ENCODE data around the gene CLDN7.

Gene CLDN7

GRCh38 chr17:7293816-7294613, 31.7 kb upstream of the CLDN7 start:
- no peak for TF ChIP-seq POLR2A (IDR thresholded peaks at IDR 0.05; ENCODE audit: low read length)
- no peak for TF ChIP-seq GATA1 (IDR thresholded peaks at IDR 0.05; ENCODE audit: low read depth, low read length)
- DNase-seq: peak; percentile 47 to 62

DNA sequence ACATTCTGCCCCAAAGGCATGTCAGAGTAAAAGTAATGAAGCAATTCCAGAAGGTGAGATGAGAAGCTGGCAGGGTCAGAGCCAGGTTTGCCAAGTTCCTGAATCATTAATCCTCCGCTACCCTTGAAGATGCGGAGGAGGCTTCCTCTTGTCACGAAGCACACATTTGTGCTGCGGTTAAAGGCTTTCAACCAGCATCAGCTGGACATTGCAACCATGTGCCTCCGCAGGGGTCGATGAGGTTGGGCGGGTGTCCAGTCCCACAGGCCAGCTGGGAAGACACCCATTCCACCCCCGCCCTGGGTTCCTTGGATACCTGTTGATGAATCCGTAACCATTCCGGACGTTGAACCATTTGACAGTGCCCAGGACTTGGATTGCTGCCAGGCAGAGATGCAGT, 30.9 kb upstream of the CLDN7 start:
- TF ChIP-seq GATA1 (IDR thresholded peaks at IDR 0.05; ENCODE audit: low read depth, low read length): no peak
- TF ChIP-seq POLR2A (IDR thresholded peaks at IDR 0.05; ENCODE audit: low read length): no peak
- DNase-seq: no peak

DNA sequence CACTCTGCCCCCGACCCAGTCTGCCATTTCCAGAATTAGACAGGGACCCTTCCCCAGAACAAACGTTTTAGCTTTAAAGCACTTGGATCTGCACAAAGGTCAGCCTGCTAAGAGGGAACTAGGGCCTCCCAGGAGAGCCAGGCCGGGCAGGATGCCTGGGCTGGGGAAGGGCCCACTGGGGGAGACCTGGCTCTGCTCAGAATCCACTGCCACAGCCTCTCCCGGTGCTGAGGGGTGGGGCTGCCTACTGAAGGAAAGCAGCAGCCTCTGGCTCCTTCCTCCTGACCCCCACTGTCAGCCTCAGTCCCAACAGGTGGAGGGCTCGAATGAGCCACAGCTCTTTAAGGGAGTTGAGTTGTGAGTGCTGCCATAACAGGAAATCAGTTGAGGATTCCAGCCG, 30.5 kb upstream of the CLDN7 start:
- TF ChIP-seq GATA1 (IDR thresholded peaks at IDR 0.05; ENCODE audit: low read depth, low read length): no peak
- TF ChIP-seq POLR2A (IDR thresholded peaks at IDR 0.05; ENCODE audit: low read length): peak; percentile 6
- DNase-seq: no peak

- no peak for TF ChIP-seq GATA1 (IDR thresholded peaks at IDR 0.05; ENCODE audit: low read depth, low read length)
- peak; percentile 23 for TF ChIP-seq POLR2A (IDR thresholded peaks at IDR 0.05; ENCODE audit: low read length)
- no peak for DNase-seq
Observed at GRCh38 chr17:7292194-7292593, 29.9 kb upstream of the CLDN7 start.

DNA sequence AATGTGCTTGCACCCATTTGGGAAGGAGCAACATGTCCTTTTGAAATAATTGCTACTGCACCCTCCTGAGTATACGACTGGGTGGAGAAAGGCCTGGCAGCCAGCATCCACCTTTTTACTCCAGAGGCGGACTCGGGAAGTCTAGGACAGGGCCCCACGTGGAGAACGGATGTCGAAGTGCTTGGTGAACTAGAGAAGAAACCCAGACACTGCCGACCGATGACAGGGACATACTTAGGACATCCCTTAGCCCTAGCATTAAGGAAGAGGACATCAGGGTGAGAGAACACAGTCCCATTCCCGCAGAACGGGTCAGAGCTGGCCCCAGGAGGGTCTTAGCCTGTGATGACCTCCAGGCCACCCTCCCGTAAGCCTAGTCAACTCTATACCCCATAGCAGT, 28.4 kb upstream of the CLDN7 start:
- DNase-seq: no peak

GRCh38 chr17:7290166-7290565, 27.9 kb upstream of the CLDN7 start:
- TF ChIP-seq GATA1 (IDR thresholded peaks at IDR 0.05; ENCODE audit: low read depth, low read length) (no peak), POLR2A (IDR thresholded peaks at IDR 0.05; ENCODE audit: low read length) (peak; percentile 10)
- DNase-seq: no peak

More for the DNA sequence above, 28.4 kb upstream of the CLDN7 start:
- no peak for TF ChIP-seq POLR2A (IDR thresholded peaks at IDR 0.05; ENCODE audit: low read length)
- no peak for TF ChIP-seq GATA1 (IDR thresholded peaks at IDR 0.05; ENCODE audit: low read depth, low read length)

GRCh38 chr17:7289256-7290032, 27.2 kb upstream of the CLDN7 start:
- TF ChIP-seq POLR2A (IDR thresholded peaks at IDR 0.05; ENCODE audit: low read length) (peak; percentile 23), GATA1 (IDR thresholded peaks at IDR 0.05; ENCODE audit: low read depth, low read length) (no peak)
- DNase-seq: no peak

- no peak for DNase-seq
- TF ChIP-seq POLR2A (IDR thresholded peaks at IDR 0.05; ENCODE audit: low read length): no peak
- no peak for TF ChIP-seq GATA1 (IDR thresholded peaks at IDR 0.05; ENCODE audit: low read depth, low read length)
Observed at GRCh38 chr17:7285679-7286078, 23.4 kb upstream of the CLDN7 start.

GRCh38 chr17:7284911-7285310, 22.6 kb upstream of the CLDN7 start:
- DNase-seq: no peak
- no peak for TF ChIP-seq POLR2A (IDR thresholded peaks at IDR 0.05; ENCODE audit: low read length)
- no peak for TF ChIP-seq GATA1 (IDR thresholded peaks at IDR 0.05; ENCODE audit: low read depth, low read length)

DNA sequence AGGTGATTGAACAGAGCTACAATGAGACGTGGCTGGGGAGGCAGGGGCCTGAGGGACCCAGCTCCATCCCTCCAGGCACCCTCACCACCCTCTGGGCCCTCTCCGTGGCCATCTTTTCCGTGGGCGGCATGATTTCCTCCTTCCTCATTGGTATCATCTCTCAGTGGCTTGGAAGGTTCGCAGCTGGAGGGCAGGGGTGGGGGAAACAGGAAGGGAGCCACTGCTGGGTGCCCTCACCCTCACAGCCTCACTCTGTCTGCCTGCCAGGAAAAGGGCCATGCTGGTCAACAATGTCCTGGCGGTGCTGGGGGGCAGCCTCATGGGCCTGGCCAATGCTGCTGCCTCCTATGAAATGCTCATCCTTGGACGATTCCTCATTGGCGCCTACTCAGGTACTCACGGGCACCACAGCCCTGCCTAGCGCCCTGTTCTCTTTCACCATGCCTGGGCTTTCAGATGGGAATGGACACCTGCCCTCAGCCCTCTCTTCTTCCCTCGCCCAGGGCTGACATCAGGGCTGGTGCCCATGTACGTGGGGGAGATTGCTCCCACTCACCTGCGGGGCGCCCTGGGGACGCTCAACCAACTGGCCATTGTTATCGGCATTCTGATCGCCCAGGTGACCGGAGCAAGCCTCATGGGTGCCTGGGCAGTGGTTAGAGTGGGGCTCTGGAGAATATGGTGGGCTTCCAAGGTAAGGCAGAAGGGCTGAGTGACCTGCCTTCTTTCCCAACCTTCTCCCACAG, 21.4 kb upstream of the CLDN7 start:
- no peak for DNase-seq
- no peak for TF ChIP-seq POLR2A (IDR thresholded peaks at IDR 0.05; ENCODE audit: low read length)
- no peak for TF ChIP-seq GATA1 (IDR thresholded peaks at IDR 0.05; ENCODE audit: low read depth, low read length)

GRCh38 chr17:7282752-7283321, 20.6 kb upstream of the CLDN7 start:
- DNase-seq: peak; percentile 93 to 94
- TF ChIP-seq POLR2A (IDR thresholded peaks at IDR 0.05; ENCODE audit: low read length) (peak; percentile 68), GATA1 (IDR thresholded peaks at IDR 0.05; ENCODE audit: low read depth, low read length) (no peak)

- DNase-seq: peak; percentile 74 to 81
- TF ChIP-seq POLR2A (IDR thresholded peaks at IDR 0.05; ENCODE audit: low read length) (no peak), GATA1 (IDR thresholded peaks at IDR 0.05; ENCODE audit: low read depth, low read length) (no peak)
Observed at GRCh38 chr17:7281953-7282751, 19.9 kb upstream of the CLDN7 start.

All from erythroblast (primary cell).